OCI-LY1 (cell line): ENCODE results near the gene RAX2.

Experiments
- H2AFZ ChIP-seq: fragments of 200-600 bp; sonication (generic), shearing (Covaris generic); 2 replicates; pipeline ENCODE4 v1.6.0; 2014; ENCODE audit warnings: antibody characterized with exemption, mild to moderate bottlenecking, low read length
- H3F3A ChIP-seq: fragments of 200-600 bp; sonication (generic), shearing (Covaris generic); 2 replicates; pipeline ENCODE4 v1.6.0; 2014; ENCODE audit warnings: mild to moderate bottlenecking, antibody characterized with exemption, low read length, moderate library complexity; ENCODE audit not compliant: insufficient read depth
- H3K27ac ChIP-seq: fragments of 200-600 bp; sonication (generic); 2 replicates; pipeline ENCODE4 v1.5.1; 2014; ENCODE audit warnings: low read length, mixed run types, mild to moderate bottlenecking, low read depth; ENCODE audit not compliant: poor library complexity, severe bottlenecking
- H3K27me3 ChIP-seq: fragments of 200-600 bp; sonication (generic); 2 replicates; pipeline ENCODE4 v1.6.0; 2014; ENCODE audit warnings: antibody characterized with exemption, mild to moderate bottlenecking, low read length, moderate library complexity; ENCODE audit not compliant: insufficient read depth
- H3K36me3 ChIP-seq: fragments of 200-600 bp; sonication (generic); 2 replicates; pipeline ENCODE4 v1.6.1; 2014; ENCODE audit warnings: mild to moderate bottlenecking, antibody characterized with exemption, low read length, moderate library complexity, mixed read lengths; ENCODE audit not compliant: insufficient read depth
- H3K4me1 ChIP-seq: fragments of 200-600 bp; sonication (generic); 2 replicates; pipeline ENCODE4 v1.5.1; 2014; ENCODE audit warnings: mild to moderate bottlenecking, low read length, moderate library complexity; ENCODE audit not compliant: insufficient read depth, severe bottlenecking
- H3K4me2 ChIP-seq: fragments of 200-600 bp; sonication (generic), shearing (Covaris generic); 2 replicates; pipeline ENCODE4 v1.6.1; 2014; ENCODE audit warnings: low read length
- H3K4me3 ChIP-seq: fragments of 200-600 bp; sonication (generic); 2 replicates; pipeline ENCODE4 v1.5.1; 2014; ENCODE audit warnings: low read length, low read depth, mild to moderate bottlenecking, mixed read lengths; ENCODE audit not compliant: poor library complexity, severe bottlenecking
- H3K79me2 ChIP-seq: fragments of 200-600 bp; shearing (Covaris generic); 2 replicates; pipeline ENCODE4 v1.6.1; 2016; ENCODE audit warnings: mixed run types, low read length, mixed read lengths; ENCODE audit not compliant: insufficient read depth
- H3K9ac ChIP-seq: fragments of 200-600 bp; sonication (generic), shearing (Covaris generic); 2 replicates; pipeline ENCODE4 v1.6.1; 2014; ENCODE audit warnings: mild to moderate bottlenecking, low read length, mixed read lengths
- H3K9me2 ChIP-seq: fragments of 200-600 bp; sonication (generic), shearing (Covaris generic); 2 replicates; pipeline ENCODE4 v1.6.1; 2014; ENCODE audit warnings: low read depth, mild to moderate bottlenecking, low read length, mixed read lengths
- H3K9me3 ChIP-seq: fragments of 200-600 bp; shearing (Covaris generic); 2 replicates; pipeline ENCODE4 v1.6.1; 2014; ENCODE audit warnings: low read length, mixed read lengths
- H4K20me1 ChIP-seq: fragments of 200-600 bp; sonication (generic), shearing (Covaris generic); 2 replicates; pipeline ENCODE4 v1.6.0; 2016; ENCODE audit warnings: mild to moderate bottlenecking, low read length; ENCODE audit not compliant: insufficient read depth
- EZH2 ChIP-seq: fragments of 200-600 bp; sonication (generic), shearing (Covaris generic); IDR thresholded peaks from 2 replicates; pipeline ENCODE4 v1.8.0; 2017; ENCODE audit warnings: borderline replicate concordance, mixed run types, mild to moderate bottlenecking, antibody characterized with exemption, low read length, moderate library complexity, mixed read lengths
- TF ChIP-seq, protein P1 (sequence below): fragments of 200-600 bp; sonication (generic), shearing (Covaris generic); IDR thresholded peaks from 2 replicates; pipeline ENCODE4 v1.5.1; 2017; ENCODE audit warnings: mild to moderate bottlenecking, antibody characterized with exemption, low read length, moderate library complexity, mixed read lengths

Gene RAX2

DNA sequence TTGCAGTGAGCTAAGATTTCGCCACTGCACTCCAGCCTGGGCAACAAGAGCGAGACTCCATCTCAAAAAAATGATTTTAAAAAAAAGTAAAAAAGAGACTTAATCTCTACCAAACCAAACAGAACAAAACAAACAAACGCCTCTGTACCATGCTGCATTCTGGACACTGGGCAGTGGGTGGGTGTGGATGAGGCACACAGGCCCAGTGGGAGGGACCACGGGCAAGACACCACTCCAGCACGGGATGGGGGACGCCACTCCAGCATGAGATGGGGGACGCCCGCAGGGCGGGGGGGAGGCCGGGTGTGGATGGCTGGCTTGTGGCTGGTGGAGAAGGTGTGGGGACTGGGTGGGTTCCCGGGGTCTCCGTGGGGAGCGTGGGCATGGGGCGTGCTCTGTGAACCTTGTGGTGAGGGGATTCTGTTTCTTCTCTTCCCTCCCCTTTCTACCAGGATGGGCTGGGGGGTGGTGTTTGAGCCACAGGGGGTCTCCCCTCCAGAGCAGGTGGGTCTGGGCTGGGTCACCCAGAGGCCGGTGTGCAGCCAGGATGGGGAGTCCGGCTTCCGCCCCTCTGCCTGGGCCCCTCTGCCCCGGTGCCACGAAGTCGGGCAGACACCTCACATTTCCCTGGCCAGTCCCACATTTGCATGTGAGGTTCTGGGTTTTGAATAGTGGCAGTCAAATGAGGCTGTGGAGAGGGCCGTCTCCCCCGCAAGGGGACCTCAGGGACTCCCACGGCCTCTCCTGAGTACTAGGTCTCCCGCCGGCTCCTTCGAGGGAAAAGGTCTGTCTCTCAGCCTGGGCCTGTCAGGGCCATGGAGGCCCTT, 38.1 kb upstream of the RAX2 start:
- no peaks in the 10 kb centered on the region for H3K79me2 ChIP-seq
- H3K9me3 ChIP-seq: no peaks in the 10 kb centered on the region
- H3K9ac ChIP-seq: no peak overlapping the region
- H3K4me1 ChIP-seq: peaks cover 15% of the 10 kb centered on the region
- TF ChIP-seq EZH2: no peak
- TF ChIP-seq, protein P1, sequence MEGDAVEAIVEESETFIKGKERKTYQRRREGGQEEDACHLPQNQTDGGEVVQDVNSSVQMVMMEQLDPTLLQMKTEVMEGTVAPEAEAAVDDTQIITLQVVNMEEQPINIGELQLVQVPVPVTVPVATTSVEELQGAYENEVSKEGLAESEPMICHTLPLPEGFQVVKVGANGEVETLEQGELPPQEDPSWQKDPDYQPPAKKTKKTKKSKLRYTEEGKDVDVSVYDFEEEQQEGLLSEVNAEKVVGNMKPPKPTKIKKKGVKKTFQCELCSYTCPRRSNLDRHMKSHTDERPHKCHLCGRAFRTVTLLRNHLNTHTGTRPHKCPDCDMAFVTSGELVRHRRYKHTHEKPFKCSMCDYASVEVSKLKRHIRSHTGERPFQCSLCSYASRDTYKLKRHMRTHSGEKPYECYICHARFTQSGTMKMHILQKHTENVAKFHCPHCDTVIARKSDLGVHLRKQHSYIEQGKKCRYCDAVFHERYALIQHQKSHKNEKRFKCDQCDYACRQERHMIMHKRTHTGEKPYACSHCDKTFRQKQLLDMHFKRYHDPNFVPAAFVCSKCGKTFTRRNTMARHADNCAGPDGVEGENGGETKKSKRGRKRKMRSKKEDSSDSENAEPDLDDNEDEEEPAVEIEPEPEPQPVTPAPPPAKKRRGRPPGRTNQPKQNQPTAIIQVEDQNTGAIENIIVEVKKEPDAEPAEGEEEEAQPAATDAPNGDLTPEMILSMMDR: no peak
- no peak overlapping the region for H3K4me2 ChIP-seq
- H3K27me3 ChIP-seq: peaks cover 17% of the 10 kb centered on the region; the same call in 1 of the 2 replicates
- H2AFZ ChIP-seq: no peak overlapping the region
- H3K36me3 ChIP-seq: no peaks in the 10 kb centered on the region
- no peak overlapping the region for H3K4me3 ChIP-seq
- H3K9me2 ChIP-seq: no peaks in the 10 kb centered on the region
- no peak overlapping the region for H3K27ac ChIP-seq
- no peaks in the 10 kb centered on the region for H4K20me1 ChIP-seq
- H3F3A ChIP-seq: no peaks in the 10 kb centered on the region

- TF ChIP-seq, protein P1: no peak
- no peak for TF ChIP-seq EZH2
- H3K27ac ChIP-seq: no peak overlapping the region
- H3K4me3 ChIP-seq: no peak overlapping the region
- H3K79me2 ChIP-seq: no peaks in the 10 kb centered on the region
- no peaks in the 10 kb centered on the region for H4K20me1 ChIP-seq
- H3F3A ChIP-seq: no peaks in the 10 kb centered on the region
- peaks cover 11% of the 10 kb centered on the region; the same call in 1 of the 2 replicates for H3K27me3 ChIP-seq
- no peaks in the 10 kb centered on the region for H3K9me3 ChIP-seq
- H3K4me2 ChIP-seq: no peak overlapping the region
- H3K4me1 ChIP-seq: peaks cover 15% of the 10 kb centered on the region
- no peak overlapping the region for H3K9ac ChIP-seq
- no peak overlapping the region for H2AFZ ChIP-seq
- no peaks in the 10 kb centered on the region for H3K9me2 ChIP-seq
- H3K36me3 ChIP-seq: no peaks in the 10 kb centered on the region
Observed at GRCh38 chr19:3808420-3809143, 36.6 kb upstream of the RAX2 start.

- peaks cover 11% of the 10 kb centered on the region; the same call in 1 of the 2 replicates for H3K27me3 ChIP-seq
- H4K20me1 ChIP-seq: no peaks in the 10 kb centered on the region
- no peaks in the 10 kb centered on the region for H3K9me2 ChIP-seq
- H3F3A ChIP-seq: no peaks in the 10 kb centered on the region
- H3K9ac ChIP-seq: no peak overlapping the region
- H3K27ac ChIP-seq: no peak overlapping the region
- TF ChIP-seq, protein P1: no peak
- no peak for TF ChIP-seq EZH2
- H3K4me2 ChIP-seq: no peak overlapping the region
- H3K9me3 ChIP-seq: no peaks in the 10 kb centered on the region
- H3K79me2 ChIP-seq: no peaks in the 10 kb centered on the region
- no peaks in the 10 kb centered on the region for H3K36me3 ChIP-seq
- no peak overlapping the region for H3K4me3 ChIP-seq
- H2AFZ ChIP-seq: no peak overlapping the region
- H3K4me1 ChIP-seq: peaks cover 15% of the 10 kb centered on the region
Observed at GRCh38 chr19:3807574-3808354, 35.7 kb upstream of the RAX2 start.
